ENCODE data around the gene FAM83B.
"Not testable (repeated sequence)": the region's sequence is repeated elsewhere in the genome, so short reads cannot be mapped to it uniquely, and the experiment has no call there.

DNA sequence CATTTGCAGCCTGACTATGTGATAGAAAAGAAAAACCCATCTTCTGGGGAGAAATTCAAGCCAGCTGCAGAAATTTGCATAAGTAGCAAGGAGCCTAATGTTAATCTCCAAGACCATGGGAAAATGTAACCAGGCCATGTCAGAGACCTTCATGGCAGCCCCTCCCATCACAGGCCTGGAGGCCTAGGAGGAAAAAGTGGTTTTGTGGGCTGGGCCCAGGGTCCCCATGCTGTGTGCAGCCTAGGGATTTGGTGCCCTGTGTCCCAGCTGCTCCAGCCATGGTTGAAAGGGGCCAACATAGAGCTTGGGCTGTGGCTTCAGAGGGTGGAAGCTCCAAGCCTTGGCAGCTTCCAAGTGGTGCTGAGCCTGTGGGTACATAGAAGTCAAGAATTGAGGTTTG, 49.7 kb upstream of the FAM83B start:
- TF ChIP-seq, protein P1, sequence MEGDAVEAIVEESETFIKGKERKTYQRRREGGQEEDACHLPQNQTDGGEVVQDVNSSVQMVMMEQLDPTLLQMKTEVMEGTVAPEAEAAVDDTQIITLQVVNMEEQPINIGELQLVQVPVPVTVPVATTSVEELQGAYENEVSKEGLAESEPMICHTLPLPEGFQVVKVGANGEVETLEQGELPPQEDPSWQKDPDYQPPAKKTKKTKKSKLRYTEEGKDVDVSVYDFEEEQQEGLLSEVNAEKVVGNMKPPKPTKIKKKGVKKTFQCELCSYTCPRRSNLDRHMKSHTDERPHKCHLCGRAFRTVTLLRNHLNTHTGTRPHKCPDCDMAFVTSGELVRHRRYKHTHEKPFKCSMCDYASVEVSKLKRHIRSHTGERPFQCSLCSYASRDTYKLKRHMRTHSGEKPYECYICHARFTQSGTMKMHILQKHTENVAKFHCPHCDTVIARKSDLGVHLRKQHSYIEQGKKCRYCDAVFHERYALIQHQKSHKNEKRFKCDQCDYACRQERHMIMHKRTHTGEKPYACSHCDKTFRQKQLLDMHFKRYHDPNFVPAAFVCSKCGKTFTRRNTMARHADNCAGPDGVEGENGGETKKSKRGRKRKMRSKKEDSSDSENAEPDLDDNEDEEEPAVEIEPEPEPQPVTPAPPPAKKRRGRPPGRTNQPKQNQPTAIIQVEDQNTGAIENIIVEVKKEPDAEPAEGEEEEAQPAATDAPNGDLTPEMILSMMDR (IDR thresholded peaks at IDR 0.05) = not testable (repeated sequence)
- not testable (repeated sequence) for TF ChIP-seq POLR2A, EP300, POLR2AphosphoS5 (IDR thresholded peaks at IDR 0.05)
